Stomach smooth muscle (tissue), 2 donors: Measurements from ENCODE around the gene AP4S1.
"Not testable (repeated sequence)": the region's sequence is repeated elsewhere in the genome, so short reads cannot be mapped to it uniquely, and the experiment has no call there.

Source experiments
- H3K27ac ChIP-seq: one replicate; pipeline ENCODE4 v1.7.0; 2013; ENCODE audit warnings: mild to moderate bottlenecking, low read length, inconsistent platforms
- H3K27me3 ChIP-seq, 2 donors: one replicate each; pipeline ENCODE4 v1.7.0; 2013; ENCODE audit warnings: low read length in 2 of 2; ENCODE audit not compliant: insufficient read depth in 2 of 2, control insufficient read depth in 1 of 2
- H3K36me3 ChIP-seq, 2 donors: one replicate each; pipeline ENCODE4 v1.7.0; 2013; ENCODE audit warnings: low read length in 2 of 2; ENCODE audit not compliant: control insufficient read depth in 2 of 2, insufficient read depth in 2 of 2
- H3K4me1 ChIP-seq: one replicate; pipeline ENCODE4 v1.7.0; 2013; ENCODE audit warnings: low read length; ENCODE audit not compliant: control insufficient read depth, insufficient read depth
- H3K4me3 ChIP-seq, 2 donors: one replicate each; pipeline ENCODE4 v1.7.0; 2013; ENCODE audit warnings: low read length in 2 of 2
- H3K9ac ChIP-seq, 2 donors: one replicate each; pipeline ENCODE4 v1.7.0; 2013; ENCODE audit warnings: low read length in 2 of 2, mild to moderate bottlenecking in 1 of 2
- H3K9me3 ChIP-seq, 2 donors: one replicate each; pipeline ENCODE4 v1.7.0; 2013; ENCODE audit warnings: low read length in 2 of 2; ENCODE audit not compliant: control insufficient read depth in 2 of 2
- donor health status: healthy.
- donor health status: Pancreatic carcinoma.

AP4S1 gene

GRCh38 chr14:31086466-31086865 lies 61.0 kb downstream of the AP4S1 start:
- H3K4me3 ChIP-seq, H3K9ac ChIP-seq, H3K36me3 ChIP-seq, H3K9me3 ChIP-seq, H3K27me3 ChIP-seq, H3K27ac ChIP-seq: not testable (repeated sequence)
- peaks cover 12% of the 10 kb centered on the region for H3K4me1 ChIP-seq

GRCh38 chr14:31090883-31091764 lies 65.7 kb downstream of the AP4S1 start:
- no peak overlapping the region for H3K9ac ChIP-seq
- peak overlapping the region; percentile 46 for H3K27ac ChIP-seq

GRCh38 chr14:31092160-31092708 lies 66.8 kb downstream of the AP4S1 start:
- Histone ChIP-seq H3K36me3 (peaks cover 0 to 2% of the 10 kb centered on the region in 2 donors), H3K9me3 (no peaks in the 10 kb centered on the region), H3K27me3 (no peaks in the 10 kb centered on the region), H3K4me1 (peaks cover 6% of the 10 kb centered on the region), H3K9ac (no peak overlapping the region), H3K27ac (no peak overlapping the region), H3K4me3 (no peak overlapping the region)

More at GRCh38 chr14:31090883-31091764, 65.7 kb downstream of the AP4S1 start:
- no peaks in the 10 kb centered on the region for H3K9me3 ChIP-seq
- H3K4me3 ChIP-seq = no peak overlapping the region
- H3K36me3 ChIP-seq = no peaks in the 10 kb centered on the region
- peaks cover 6% of the 10 kb centered on the region for H3K4me1 ChIP-seq
- no peaks in the 10 kb centered on the region for H3K27me3 ChIP-seq

DNA sequence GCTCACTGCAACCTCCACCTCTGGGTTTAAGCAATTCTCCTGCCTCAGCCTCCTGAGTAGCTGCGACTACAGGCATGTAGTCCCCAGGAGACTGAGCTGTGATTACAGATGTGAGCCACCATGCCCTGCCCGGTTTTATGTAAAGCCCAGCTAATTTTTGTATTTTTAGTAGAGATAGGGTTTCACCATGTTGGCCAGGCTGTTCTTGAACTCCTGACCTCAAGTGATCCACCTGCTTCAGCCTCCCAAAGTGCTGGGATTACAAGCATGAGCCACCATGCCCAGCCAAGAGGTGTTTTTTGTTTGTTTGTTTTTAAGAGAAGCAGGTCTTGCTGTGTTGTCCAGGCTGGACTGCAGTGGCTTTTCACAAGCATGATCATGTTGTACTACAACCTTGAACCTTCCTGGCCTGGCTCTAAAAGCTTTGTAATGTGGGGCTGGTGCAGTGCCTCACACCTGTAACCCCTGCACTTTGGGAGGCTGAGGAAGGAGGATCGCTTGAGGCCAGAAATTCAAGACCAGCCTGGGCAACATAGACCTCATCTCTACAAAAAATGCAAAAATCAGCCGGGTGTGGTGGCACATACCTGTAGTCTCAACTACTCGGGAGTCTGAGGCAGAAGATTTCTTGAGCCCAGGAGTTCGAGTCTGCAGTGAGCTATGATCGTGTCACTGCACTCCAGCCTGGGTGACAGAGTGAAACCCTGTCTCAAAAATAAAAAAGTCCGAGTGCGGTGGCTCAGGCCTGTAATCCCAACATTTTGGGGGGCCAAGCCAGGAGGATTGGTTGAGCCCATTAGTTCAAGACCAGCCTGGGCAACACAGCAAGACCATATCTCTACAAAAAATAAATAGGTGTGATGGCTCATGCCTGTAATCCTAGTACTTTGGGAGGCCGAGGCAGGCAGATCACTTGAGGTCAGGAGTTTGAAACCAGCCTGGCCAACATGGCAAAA lies 68.7 kb downstream of the AP4S1 start:
- not testable (repeated sequence) for H3K4me1 ChIP-seq, H3K27ac ChIP-seq, H3K4me3 ChIP-seq, H3K9me3 ChIP-seq, H3K36me3 ChIP-seq, H3K27me3 ChIP-seq, H3K9ac ChIP-seq

- not testable (repeated sequence) for H3K27ac ChIP-seq, H3K9me3 ChIP-seq, H3K4me1 ChIP-seq, H3K4me3 ChIP-seq, H3K9ac ChIP-seq, H3K27me3 ChIP-seq
- peaks cover 10 to 18% of the 10 kb centered on the region in 2 donors for H3K36me3 ChIP-seq
Measured at GRCh38 chr14:31095817-31096216, 70.4 kb downstream of the AP4S1 start.

DNA sequence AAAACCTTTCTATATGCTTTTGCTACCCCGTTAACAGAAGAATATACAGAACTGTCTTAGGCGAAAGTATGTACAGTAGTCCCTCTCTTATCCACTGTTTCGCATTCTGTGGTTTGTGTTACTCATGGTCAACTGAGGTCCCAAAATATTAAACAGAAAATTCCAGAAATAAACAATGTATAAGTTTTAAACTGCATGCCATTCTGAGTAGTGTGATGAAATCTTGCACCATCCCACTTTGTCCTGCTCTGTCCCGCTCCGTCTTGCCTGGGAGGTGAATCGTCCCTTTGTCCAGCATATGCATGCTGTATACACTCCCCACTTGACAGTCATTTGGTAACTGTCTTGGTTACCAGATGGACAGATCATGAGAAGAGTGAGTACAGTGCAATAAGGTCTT lies 70.8 kb downstream of the AP4S1 start:
- Histone ChIP-seq H3K27ac (no peak overlapping the region), H3K9me3 (no peaks in the 10 kb centered on the region), H3K36me3 (peaks cover 11 to 21% of the 10 kb centered on the region in 2 donors), H3K4me1 (peaks cover 2% of the 10 kb centered on the region), H3K9ac (no peak overlapping the region), H3K27me3 (no peaks in the 10 kb centered on the region), H3K4me3 (no peak overlapping the region)

DNA sequence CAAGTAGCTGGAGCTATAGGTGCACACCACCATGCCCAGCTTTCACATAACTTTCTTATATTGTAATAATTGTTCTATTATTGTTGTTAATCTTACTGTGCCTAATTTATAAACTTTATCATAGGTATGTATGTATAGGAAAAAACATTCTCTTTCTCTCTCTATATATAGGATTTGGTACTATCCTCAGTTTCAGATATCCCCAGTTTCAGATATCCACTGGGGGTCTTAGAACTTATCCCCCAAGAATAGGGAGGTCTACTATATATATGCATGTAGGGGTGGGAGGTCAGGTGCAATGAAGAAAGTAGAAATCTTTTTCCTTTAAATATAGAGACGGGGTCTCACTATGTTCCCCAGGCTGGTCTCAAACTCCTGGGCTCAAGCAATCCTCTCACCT lies 71.6 kb downstream of the AP4S1 start:
- no peaks in the 10 kb centered on the region for H3K27me3 ChIP-seq
- no peaks in the 10 kb centered on the region for H3K9me3 ChIP-seq
- no peak overlapping the region for H3K9ac ChIP-seq
- no peak overlapping the region for H3K27ac ChIP-seq
- peaks cover 13 to 21% of the 10 kb centered on the region in 2 donors for H3K36me3 ChIP-seq
- no peak overlapping the region for H3K4me3 ChIP-seq
- H3K4me1 ChIP-seq = no peaks in the 10 kb centered on the region

DNA sequence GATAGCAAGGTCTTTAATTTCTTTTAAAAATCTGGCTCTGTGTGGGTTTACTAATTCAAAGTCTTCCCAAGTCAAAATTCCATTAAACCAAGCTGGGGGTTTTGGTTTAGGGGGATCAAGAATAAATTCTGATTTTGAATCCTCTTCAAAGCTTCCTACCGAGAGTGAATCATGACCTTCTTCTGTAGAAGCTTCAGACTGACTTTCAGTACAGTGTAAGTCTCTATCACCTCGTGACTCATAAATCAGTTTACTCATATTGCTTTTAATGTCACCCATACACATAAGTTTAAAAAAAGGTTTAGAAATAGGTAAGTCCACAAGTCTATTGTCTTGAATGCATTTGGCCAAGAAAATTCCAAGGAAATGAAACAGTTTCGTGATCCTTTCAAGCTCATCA lies 81.3 kb downstream of the AP4S1 start:
- Histone ChIP-seq H3K27me3 (no peaks in the 10 kb centered on the region), H3K36me3 (peaks cover 31 to 36% of the 10 kb centered on the region in 2 donors), H3K4me1 (no peaks in the 10 kb centered on the region), H3K27ac (no peak overlapping the region), H3K9me3 (no peaks in the 10 kb centered on the region), H3K4me3 (no peak overlapping the region), H3K9ac (no peak overlapping the region)

DNA sequence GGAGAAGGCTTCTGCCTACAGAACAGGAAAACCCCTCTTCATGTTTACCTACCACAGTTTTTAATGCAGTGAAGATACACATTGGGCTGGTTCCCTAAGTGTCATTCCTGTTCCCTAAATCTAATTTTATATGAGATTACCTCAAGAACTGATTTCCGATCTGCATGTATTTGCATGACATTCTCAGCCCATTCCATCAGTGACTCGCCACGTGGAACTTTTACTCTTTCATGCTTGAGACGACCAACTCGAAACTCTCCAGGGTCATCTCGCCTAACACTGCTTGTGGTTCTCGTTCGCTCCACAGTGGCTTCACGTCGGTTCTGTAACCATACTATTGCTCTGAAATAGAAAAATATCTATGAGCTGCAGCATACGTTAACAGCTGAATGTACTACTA lies 83.8 kb downstream of the AP4S1 start:
- no peaks in the 10 kb centered on the region for H3K4me1 ChIP-seq
- H3K9me3 ChIP-seq = no peaks in the 10 kb centered on the region
- peaks cover 39 to 45% of the 10 kb centered on the region in 2 donors for H3K36me3 ChIP-seq
- no peak overlapping the region for H3K9ac ChIP-seq
- no peak overlapping the region for H3K27ac ChIP-seq
- no peaks in the 10 kb centered on the region for H3K27me3 ChIP-seq
- no peak overlapping the region for H3K4me3 ChIP-seq

GRCh38 chr14:31110872-31111271 lies 85.4 kb downstream of the AP4S1 start:
- Histone ChIP-seq H3K27ac (no peak overlapping the region), H3K27me3 (no peaks in the 10 kb centered on the region), H3K36me3 (peaks cover 38 to 46% of the 10 kb centered on the region in 2 donors), H3K9ac (no peak overlapping the region), H3K4me1 (no peaks in the 10 kb centered on the region), H3K4me3 (no peak overlapping the region), H3K9me3 (no peaks in the 10 kb centered on the region)
